ENCODE results near the gene MYH3.

DNA sequence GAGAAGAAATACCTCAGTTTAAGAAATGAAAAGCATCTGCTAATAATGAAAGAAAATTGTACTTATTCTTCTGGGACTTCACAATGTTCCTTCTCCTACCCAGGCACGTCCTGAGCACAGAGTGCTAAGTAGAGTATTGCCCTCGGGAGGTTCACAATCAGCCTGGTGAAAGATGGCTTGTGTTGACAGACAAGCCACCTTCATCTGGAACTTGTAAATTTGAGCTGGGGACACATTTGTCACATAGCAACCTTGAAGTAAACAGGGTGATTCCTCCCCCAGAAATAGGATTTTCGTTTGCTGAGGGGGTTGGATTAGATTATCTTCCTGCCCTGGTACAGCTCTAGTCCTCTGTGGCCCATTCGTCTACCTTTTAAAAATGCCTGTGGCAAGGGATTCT, 73.3 kb downstream of the MYH3 start:
- no peak for TF ChIP-seq CTCF (IDR thresholded peaks at IDR 0.05)
- no peak for TF ChIP-seq POLR2A (IDR thresholded peaks at IDR 0.05)
